ENCODE data around the gene PDE4A.

The PDE4A gene

GRCh38 chr19:10431943-10432735, 11.8 kb downstream of the PDE4A start:
- TF ChIP-seq TAF1 (IDR thresholded peaks at IDR 0.05; ENCODE audit: borderline replicate concordance, insufficient read depth, low read length) (no peak), POLR2AphosphoS5 (IDR thresholded peaks at IDR 0.05; ENCODE audit: low read depth, low read length) (no peak), SIN3A (IDR thresholded peaks at IDR 0.05; ENCODE audit: borderline replicate concordance, insufficient read depth, low read length) (no peak), REST (IDR thresholded peaks at IDR 0.05; ENCODE audit: insufficient read depth in 1 of 2, low read depth in 2 of 2, low read length in 2 of 2) (no peak), FOXP2 (optimal IDR thresholded peaks at IDR 0.05; ENCODE audit: borderline replicate concordance, extremely low read depth, extremely low read length, insufficient read depth) (no peak)

- TF ChIP-seq REST (IDR thresholded peaks at IDR 0.05; ENCODE audit: insufficient read depth in 1 of 2, low read depth in 2 of 2, low read length in 2 of 2): no peak
- TF ChIP-seq FOXP2 (optimal IDR thresholded peaks at IDR 0.05; ENCODE audit: borderline replicate concordance, extremely low read depth, extremely low read length, insufficient read depth): no peak
- no peak for TF ChIP-seq SIN3A (IDR thresholded peaks at IDR 0.05; ENCODE audit: borderline replicate concordance, insufficient read depth, low read length)
- no peak for TF ChIP-seq POLR2AphosphoS5 (IDR thresholded peaks at IDR 0.05; ENCODE audit: low read depth, low read length)
- TF ChIP-seq TAF1 (IDR thresholded peaks at IDR 0.05; ENCODE audit: borderline replicate concordance, insufficient read depth, low read length): no peak
Measured at GRCh38 chr19:10432736-10433130, 12.4 kb downstream of the PDE4A start.

GRCh38 chr19:10433131-10433536, 12.8 kb downstream of the PDE4A start:
- no peak for TF ChIP-seq TAF1 (IDR thresholded peaks at IDR 0.05; ENCODE audit: borderline replicate concordance, insufficient read depth, low read length)
- TF ChIP-seq POLR2AphosphoS5 (IDR thresholded peaks at IDR 0.05; ENCODE audit: low read depth, low read length): no peak
- TF ChIP-seq FOXP2 (optimal IDR thresholded peaks at IDR 0.05; ENCODE audit: borderline replicate concordance, extremely low read depth, extremely low read length, insufficient read depth): no peak
- TF ChIP-seq REST (IDR thresholded peaks at IDR 0.05; ENCODE audit: insufficient read depth in 1 of 2, low read depth in 2 of 2, low read length in 2 of 2): no peak
- TF ChIP-seq SIN3A (IDR thresholded peaks at IDR 0.05; ENCODE audit: borderline replicate concordance, insufficient read depth, low read length): no peak

- TF ChIP-seq SIN3A (IDR thresholded peaks at IDR 0.05; ENCODE audit: borderline replicate concordance, insufficient read depth, low read length): no peak
- TF ChIP-seq FOXP2 (optimal IDR thresholded peaks at IDR 0.05; ENCODE audit: borderline replicate concordance, extremely low read depth, extremely low read length, insufficient read depth): no peak
- no peak for TF ChIP-seq POLR2AphosphoS5 (IDR thresholded peaks at IDR 0.05; ENCODE audit: low read depth, low read length)
- TF ChIP-seq TAF1 (IDR thresholded peaks at IDR 0.05; ENCODE audit: borderline replicate concordance, insufficient read depth, low read length): no peak
- no peak for TF ChIP-seq REST (IDR thresholded peaks at IDR 0.05; ENCODE audit: insufficient read depth in 1 of 2, low read depth in 2 of 2, low read length in 2 of 2)
Measured at GRCh38 chr19:10439588-10439987, 19.2 kb downstream of the PDE4A start.
